ENCODE data around the gene THRA.
A peak's percentile ranks its signal among the peaks of the same experiment; 100 is the strongest.

Gene THRA

GRCh38 chr17:40100669-40101366 is 38.1 kb downstream of the THRA start:
- peaks cover 89% of the 10 kb centered on the region for H3K4me1 Mint-ChIP-seq

GRCh38 chr17:40101367-40102210 is 38.8 kb downstream of the THRA start:
- peaks cover 6% of the 10 kb centered on the region for H3K36me3 Mint-ChIP-seq (ENCODE audit: low read depth)
- no peak overlapping the region for H3K27ac Mint-ChIP-seq
- no peak for TF ChIP-seq CTCF (IDR thresholded peaks at IDR 0.05)
- H3K9me3 Mint-ChIP-seq = no peaks in the 10 kb centered on the region
- no peak for DNase-seq
- H3K4me3 Mint-ChIP-seq = peak overlapping the region; percentile 89
- peaks cover 91% of the 10 kb centered on the region for H3K4me1 Mint-ChIP-seq
- peaks cover 11% of the 10 kb centered on the region for H3K27me3 Mint-ChIP-seq (ENCODE audit: low read depth, poor library complexity)

More at GRCh38 chr17:40100669-40101366, 38.1 kb downstream of the THRA start:
- no peak for TF ChIP-seq CTCF (IDR thresholded peaks at IDR 0.05)
- H3K27me3 Mint-ChIP-seq (ENCODE audit: low read depth, poor library complexity) = peaks cover 8% of the 10 kb centered on the region
- peak overlapping the region; percentile 89 for H3K4me3 Mint-ChIP-seq
- peak; percentile 93 for DNase-seq
- no peaks in the 10 kb centered on the region for H3K9me3 Mint-ChIP-seq
- H3K36me3 Mint-ChIP-seq (ENCODE audit: low read depth) = peaks cover 13% of the 10 kb centered on the region
- H3K27ac Mint-ChIP-seq = peak overlapping the region; percentile 87

GRCh38 chr17:40103071-40103661 is 40.4 kb downstream of the THRA start:
- no peak for TF ChIP-seq CTCF (IDR thresholded peaks at IDR 0.05)
- Mint-ChIP-seq H3K9me3 (no peaks in the 10 kb centered on the region), H3K4me1 (peaks cover 93% of the 10 kb centered on the region), H3K4me3 (no peak overlapping the region), H3K27me3 (ENCODE audit: low read depth, poor library complexity) (peaks cover 12% of the 10 kb centered on the region), H3K36me3 (ENCODE audit: low read depth) (no peaks in the 10 kb centered on the region), H3K27ac (peak overlapping the region; percentile 9)
- DNase-seq = no peak

- no peak for DNase-seq
- Mint-ChIP-seq H3K27ac (peak overlapping the region; percentile 9), H3K9me3 (no peaks in the 10 kb centered on the region), H3K4me3 (no peak overlapping the region), H3K36me3 (ENCODE audit: low read depth) (no peaks in the 10 kb centered on the region), H3K4me1 (peaks cover 92% of the 10 kb centered on the region), H3K27me3 (ENCODE audit: low read depth, poor library complexity) (peaks cover 12% of the 10 kb centered on the region)
- no peak for TF ChIP-seq CTCF (IDR thresholded peaks at IDR 0.05)
Measured at GRCh38 chr17:40103688-40104087, 40.9 kb downstream of the THRA start.

- DNase-seq = no peak
- H3K27ac Mint-ChIP-seq = no peak overlapping the region
Measured at GRCh38 chr17:40104594-40105486, 42.1 kb downstream of the THRA start.

More at GRCh38 chr17:40104594-40105486, 42.1 kb downstream of the THRA start:
- H3K9me3 Mint-ChIP-seq = no peaks in the 10 kb centered on the region
- peaks cover 89% of the 10 kb centered on the region for H3K4me1 Mint-ChIP-seq
- peaks cover 13% of the 10 kb centered on the region for H3K27me3 Mint-ChIP-seq (ENCODE audit: low read depth, poor library complexity)
- no peak overlapping the region for H3K4me3 Mint-ChIP-seq
- no peaks in the 10 kb centered on the region for H3K36me3 Mint-ChIP-seq (ENCODE audit: low read depth)
- TF ChIP-seq CTCF (IDR thresholded peaks at IDR 0.05) = no peak

Measured in nephron progenitor cell (in vitro differentiated cells).